GM19043 (cell line): ENCODE results near the gene HOXC13.

ENCODE experiments used
- ATAC-seq: cut with Tn5 transposase; IDR thresholded peaks from one replicate; pipeline ENCODE4 v1.9.1; 2021; ENCODE audit warnings: low read depth; ENCODE audit not compliant: unreplicated experiment

Gene HOXC13

DNA sequence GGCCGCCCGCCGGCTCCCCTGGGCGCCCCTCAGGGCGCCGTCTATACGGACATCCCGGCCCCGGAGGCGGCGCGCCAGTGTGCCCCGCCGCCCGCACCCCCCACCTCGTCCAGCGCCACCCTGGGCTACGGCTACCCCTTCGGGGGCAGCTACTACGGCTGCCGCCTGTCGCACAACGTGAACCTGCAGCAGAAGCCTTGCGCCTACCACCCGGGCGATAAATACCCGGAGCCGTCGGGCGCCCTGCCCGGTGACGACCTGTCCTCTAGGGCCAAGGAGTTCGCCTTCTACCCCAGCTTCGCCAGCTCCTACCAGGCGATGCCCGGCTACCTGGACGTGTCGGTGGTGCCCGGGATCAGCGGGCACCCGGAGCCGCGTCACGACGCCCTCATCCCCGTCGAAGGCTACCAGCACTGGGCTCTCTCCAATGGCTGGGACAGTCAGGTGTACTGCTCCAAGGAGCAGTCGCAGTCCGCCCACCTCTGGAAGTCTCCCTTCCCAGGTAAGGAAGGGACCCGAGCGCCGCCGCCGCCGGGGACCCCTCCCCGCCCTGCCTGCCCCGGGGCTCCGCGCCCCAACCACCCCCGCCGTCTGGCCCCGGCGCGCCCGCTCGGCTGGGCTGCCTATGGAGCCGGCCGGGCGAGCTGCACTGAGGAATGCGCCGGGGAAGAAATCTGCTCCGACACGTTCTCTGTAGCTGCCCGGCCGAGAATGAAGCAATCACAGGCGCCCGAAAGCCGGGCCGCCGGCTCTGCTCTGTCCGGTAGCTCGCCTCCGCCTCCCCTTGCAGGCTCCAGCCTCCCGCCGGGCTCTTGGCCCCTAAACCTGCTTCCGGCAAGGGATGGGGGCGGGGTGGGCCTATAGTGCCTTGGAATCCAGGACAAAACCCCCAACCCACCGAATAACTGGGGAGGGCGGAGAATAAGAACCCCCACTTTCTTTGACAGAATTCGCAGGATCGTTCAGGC lies 794 bp downstream of the HOXC13 start:
- no peak for ATAC-seq

GRCh38 chr12:53940443-53941014 lies 1.9 kb downstream of the HOXC13 start:
- ATAC-seq: no peak

DNA sequence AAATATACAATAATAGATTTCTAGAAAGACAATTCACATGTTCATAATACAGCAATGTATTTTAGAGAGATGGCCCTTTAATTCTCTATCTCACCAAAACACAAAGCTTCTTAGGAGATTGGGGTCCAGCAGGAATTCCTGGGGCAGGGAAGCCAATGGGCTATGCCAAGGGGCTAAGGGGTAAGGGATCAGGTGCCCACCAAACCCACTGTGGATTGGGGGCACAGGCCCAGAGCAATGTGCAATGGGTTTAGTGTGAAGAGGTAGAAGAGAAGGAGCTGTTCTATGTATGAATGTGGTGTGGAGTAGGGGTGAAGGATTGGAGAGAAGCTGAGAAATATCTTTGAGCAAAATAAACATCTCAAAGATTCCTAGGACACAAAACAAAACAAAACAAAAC lies 2.6 kb downstream of the HOXC13 start:
- no peak for ATAC-seq

GRCh38 chr12:53941750-53942149 lies 3.1 kb downstream of the HOXC13 start:
- ATAC-seq: no peak

DNA sequence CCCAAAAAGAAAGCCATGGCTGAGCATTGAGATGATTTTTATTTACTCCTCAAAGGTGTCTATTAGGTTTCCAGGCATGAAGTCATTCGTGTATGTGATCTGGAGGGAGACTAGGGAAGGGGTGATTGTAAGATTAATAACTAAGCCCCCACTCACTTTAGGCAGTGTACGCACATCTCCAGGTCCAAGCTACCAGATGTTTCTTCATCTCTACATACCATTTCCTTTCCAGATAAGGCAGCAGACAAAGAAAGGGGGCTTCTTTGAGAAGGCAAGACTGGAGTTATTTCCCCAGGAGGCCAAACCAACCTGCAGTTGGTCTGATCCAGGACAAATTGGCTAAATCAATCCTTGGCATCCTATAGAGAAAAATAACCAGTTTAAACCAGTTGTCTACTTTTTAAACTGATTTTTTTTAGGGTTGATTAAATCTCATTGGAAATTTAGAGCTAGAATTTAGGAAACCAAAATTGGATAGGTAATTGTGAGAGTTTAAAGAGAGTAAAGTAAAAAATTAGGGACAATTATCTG lies 3.9 kb downstream of the HOXC13 start:
- ATAC-seq: no peak

DNA sequence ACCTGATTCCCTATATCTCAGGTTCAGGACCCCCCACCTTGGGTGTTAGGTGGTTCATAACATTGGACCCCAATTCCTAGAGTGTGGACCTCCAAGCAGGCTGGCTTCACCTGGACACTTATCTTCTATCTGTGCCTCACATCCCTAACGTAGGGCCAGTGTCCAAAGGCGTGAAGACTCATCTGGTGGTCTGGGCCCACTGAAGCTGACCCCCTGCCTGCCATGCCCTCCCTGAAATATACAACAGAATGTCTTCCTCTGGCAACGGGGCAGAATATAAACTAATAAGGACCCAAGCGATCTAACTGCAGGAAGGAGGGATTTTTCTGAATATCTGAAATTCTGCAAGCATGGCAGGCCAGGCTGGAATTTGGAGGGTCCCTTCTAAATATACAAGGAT lies 5.6 kb downstream of the HOXC13 start:
- no peak for ATAC-seq

DNA sequence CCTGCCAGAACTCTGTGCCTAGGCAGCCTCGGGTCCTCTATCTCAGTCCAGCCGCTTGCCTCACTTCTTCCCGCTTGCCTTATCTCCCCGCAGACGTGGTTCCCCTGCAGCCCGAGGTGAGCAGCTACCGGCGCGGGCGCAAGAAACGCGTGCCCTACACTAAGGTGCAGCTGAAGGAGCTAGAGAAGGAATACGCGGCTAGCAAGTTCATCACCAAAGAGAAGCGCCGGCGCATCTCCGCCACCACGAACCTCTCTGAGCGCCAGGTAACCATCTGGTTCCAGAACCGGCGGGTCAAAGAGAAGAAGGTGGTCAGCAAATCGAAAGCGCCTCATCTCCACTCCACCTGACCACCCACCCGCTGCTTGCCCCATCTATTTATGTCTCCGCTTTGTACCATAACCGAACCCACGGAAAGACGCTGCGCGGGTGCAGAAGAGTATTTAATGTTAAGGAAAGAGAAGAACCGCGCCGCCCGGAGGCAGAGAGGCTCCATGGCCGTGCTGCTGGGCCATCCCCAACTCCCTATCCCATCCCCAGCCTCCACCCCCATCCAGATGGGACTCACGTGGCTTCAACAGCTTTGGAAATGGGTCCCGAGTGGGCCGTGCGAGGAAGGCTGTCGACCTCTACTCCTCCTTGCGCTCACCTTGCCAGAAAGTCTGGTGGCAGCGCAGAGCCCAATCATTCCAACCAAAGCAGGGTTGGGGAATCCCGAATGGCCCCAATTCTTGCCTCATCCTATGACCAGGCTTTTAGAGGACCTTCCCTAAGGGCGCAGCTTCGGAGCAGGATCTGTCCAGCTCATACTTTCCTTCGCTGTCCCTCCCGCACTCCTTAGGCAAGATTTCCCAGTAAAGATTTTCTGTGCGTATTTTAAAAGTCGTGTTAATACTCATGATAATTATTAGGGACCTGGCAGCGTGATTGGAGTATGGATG lies 6.5 kb downstream of the HOXC13 start:
- no peak for ATAC-seq

DNA sequence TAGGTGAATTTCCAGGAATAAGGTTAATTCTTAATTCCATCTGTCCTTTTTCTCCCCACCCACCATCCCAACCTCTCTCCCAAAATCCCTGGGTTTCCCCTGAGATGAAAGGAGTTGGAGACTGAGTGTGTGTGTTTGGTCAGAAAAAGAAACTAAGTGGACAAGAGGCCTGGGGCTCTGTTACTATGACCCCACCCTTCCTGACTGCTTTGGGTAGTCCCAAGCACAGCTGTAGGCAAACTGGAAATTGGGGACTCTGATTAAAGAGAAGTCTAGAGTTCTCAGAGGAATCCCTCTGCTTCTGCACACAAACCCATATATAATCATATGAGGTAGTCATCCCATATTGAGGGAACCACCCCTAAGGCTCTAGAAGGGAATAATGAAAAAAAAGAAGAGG lies 9.1 kb downstream of the HOXC13 start:
- no peak for ATAC-seq

- no peak for ATAC-seq
These were observed 10.3 kb downstream of the HOXC13 start for GRCh38 chr12:53948650-53949593.

- ATAC-seq: no peak
These were observed 11.2 kb downstream of the HOXC13 start for GRCh38 chr12:53949631-53950436.

DNA sequence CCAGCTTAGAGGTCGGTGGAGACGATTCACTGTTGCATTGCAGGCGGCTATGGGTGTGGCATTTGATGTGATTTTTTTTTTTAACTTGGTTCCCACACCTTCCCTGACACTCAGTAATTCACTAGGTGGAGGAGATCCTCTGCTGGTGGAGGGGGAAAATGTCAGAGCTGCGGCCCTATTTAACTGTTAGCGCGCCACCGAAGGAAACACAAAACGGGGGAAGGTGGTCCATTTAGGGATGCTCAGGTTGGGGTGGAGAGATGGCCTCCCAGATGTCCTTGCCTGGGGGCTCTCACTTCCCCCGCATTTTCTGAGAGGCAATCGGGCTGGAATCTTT lies 11.8 kb downstream of the HOXC13 start:
- ATAC-seq: no peak

DNA sequence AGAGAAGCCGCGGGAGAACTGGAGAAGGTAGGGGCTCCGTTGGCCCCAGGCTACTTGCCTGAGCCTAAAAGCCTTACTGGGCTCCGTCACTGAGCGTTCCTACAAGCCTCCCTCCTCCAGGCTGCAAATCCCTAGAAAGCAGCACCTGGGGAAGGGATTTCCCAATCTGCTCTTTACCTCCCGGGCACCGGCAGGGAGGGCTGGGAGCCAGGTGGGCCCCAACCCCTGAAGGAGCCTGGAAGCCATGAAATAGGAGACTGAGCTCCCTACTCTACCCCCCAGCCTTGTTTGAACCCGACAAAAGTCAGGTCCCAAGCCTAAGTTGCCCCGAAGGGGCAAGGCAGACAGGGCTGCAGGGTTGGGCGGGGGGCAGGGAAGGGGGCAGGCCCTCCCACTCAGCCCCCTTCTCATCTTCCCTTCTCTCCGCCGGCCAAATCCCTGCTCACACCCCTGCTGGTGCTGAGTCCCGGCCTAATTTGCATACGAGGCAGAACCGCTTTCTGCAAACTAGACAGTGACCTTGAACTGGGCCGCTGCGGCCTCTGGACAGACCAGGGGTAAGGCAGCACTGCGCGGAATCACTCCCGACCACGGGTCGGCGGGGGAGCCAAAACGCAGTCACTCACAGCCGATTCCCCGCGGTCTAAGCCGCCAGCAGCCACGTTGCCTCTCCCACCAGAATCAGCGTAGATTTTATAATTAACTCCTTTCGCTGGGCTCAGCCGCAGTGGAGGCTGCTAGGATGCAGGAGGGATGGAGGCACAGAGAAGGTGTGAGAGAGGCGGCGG lies 12.4 kb downstream of the HOXC13 start:
- ATAC-seq: no peak

- ATAC-seq: no peak
These were observed 13.1 kb downstream of the HOXC13 start for GRCh38 chr12:53951577-53952334.

- no peak for ATAC-seq
These were observed 13.7 kb downstream of the HOXC13 start for GRCh38 chr12:53952335-53952694.

- no peak for ATAC-seq
These were observed 14.5 kb downstream of the HOXC13 start for GRCh38 chr12:53952871-53953734.

DNA sequence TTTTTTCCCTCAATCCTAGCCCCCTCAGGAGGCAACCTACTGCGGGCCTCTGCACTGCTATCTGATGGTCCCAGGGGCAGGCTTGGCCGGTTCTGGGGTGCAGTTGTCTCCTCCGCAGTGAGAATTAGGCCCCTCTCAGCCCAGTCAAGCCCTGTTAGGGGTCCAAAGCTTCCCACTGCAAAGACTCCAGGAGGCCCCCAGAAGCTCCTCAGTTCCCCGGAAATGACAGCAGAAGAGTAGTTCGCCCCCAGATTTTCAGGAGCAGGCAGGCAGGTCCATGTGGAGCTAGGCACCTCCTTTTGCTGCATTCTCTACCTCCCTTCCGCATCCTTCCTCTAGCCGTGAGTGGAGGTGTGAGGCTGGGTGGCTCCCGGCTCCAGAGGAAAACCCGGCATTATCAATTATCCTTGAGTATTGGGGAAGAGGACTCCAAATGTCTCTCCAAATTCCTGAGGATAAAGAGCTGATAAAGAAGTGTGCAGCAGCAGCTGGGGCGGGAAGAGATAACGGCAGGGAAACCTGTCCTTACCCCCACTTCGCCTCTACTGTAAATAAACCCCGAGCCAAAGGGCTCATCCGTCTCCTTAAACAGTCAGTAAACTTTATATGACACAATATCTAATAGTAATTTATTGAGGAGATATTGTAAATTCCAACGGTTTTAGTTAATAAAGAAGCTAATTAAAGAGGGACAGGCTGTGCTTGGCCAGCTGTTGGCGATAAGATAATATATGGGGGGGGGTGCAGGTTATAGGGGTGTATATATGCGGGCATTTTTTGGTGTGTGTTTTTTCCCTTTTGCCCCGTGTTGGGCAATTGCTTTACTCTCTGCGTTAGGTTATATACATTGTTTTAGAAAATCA lies 15.4 kb downstream of the HOXC13 start:
- ATAC-seq: no peak
